HCT116 (cell line): Measurements from ENCODE around the gene GNAO1. TPM values are rescaled to one million over a fixed set of nuclear protein-coding genes. Genes with fewer than 3 reads are reported as not detected.

Experiments
- ATAC-seq: fragments of 200-7000 bp; cut with Tn5 transposase; 2 replicates; pipeline ENCODE4 v1.9.1; 2020; ENCODE audit warnings: mild to moderate bottlenecking, moderate library complexity
- BruUV-seq: library from RNA; stranded (reverse); fragments of 400-500 nt; replicated peaks from 2 replicates; lab custom pipeline; 2021; lab: Mats Ljungman, UMichigan
- CTCF ChIA-PET: fragments of 300-600 bp; sonication (Branson Sonifier 250); formaldehyde crosslinking; loops from one replicate; lab custom pipeline; 2021; ENCODE audit warnings: antibody characterized with exemption; lab: Charles Lee
- POLR2A ChIA-PET: fragments of 300-600, 350-600 bp; sonication (Branson Sonifier 250); formaldehyde crosslinking; loops from one replicate; lab custom pipeline; 2021; ENCODE audit warnings: antibody characterized with exemption; lab: Charles Lee
- RAD21 ChIA-PET, 2 experiments: fragments of 300-600 bp; sonication (Branson Sonifier 250); formaldehyde crosslinking; loops; one replicate each; lab custom pipeline; 2023; ENCODE audit warnings: low total read pairs in 2 of 2; ENCODE audit not compliant: uncharacterized antibody in 2 of 2, unreplicated experiment in 2 of 2, low non-redundant PET in 1 of 2; lab: Charles Lee
- DNase-seq: peaks from one replicate; pipeline ENCODE4 v3.0.0-alpha.2; 2010; ENCODE audit warnings: low read depth, low spot score
- H2AFZ ChIP-seq: fragments of 200-600 bp; shearing (Covaris generic), sonication (generic); 2 replicates; pipeline ENCODE4 v1.6.1; 2017; ENCODE audit warnings: low read depth, mixed run types, mixed read lengths, antibody characterized with exemption, low read length; ENCODE audit not compliant: poor library complexity, severe bottlenecking
- H3K27ac ChIP-seq: 2 replicates; pipeline ENCODE4 v1.5.1; 2012; ENCODE audit warnings: low read depth, low read length
- H3K27me3 ChIP-seq: fragments of 200-600 bp; sonication (generic); 2 replicates; pipeline ENCODE4 v1.6.1; 2016; ENCODE audit warnings: mixed run types, low read length, mixed read lengths; ENCODE audit not compliant: insufficient read depth
- H3K36me3 ChIP-seq, 2 experiments: fragments of 200-500 bp in 1 of 2; fragments of 200-600 bp in 1 of 2; sonication (Bioruptor generic) in 1 of 2; sonication (generic) in 1 of 2; 2 replicates each; pipeline versions ENCODE4 v1.5.1 to v1.6.1; 2014 to 2016; ENCODE audit warnings: low read length in 2 of 2, inconsistent platforms in 1 of 2, mixed read lengths in 1 of 2, mixed run types in 1 of 2; ENCODE audit not compliant: insufficient read depth in 2 of 2, control insufficient read depth in 1 of 2
- H3K4me1 ChIP-seq, 2 experiments: fragments of 200-600 bp in 1 of 2; sonication (generic) in 1 of 2; 2 replicates each; pipeline versions ENCODE4 v1.5.1 to v1.6.1; 2012 to 2017; ENCODE audit warnings: low read length in 2 of 2, inconsistent platforms in 1 of 2, mild to moderate bottlenecking in 1 of 2, mixed read lengths in 1 of 2, mixed run types in 1 of 2, moderate library complexity in 1 of 2; ENCODE audit not compliant: insufficient read depth in 2 of 2, control insufficient read depth in 1 of 2
- H3K4me2 ChIP-seq: fragments of 200-600 bp; sonication (generic); 2 replicates; pipeline ENCODE4 v1.6.1; 2017; ENCODE audit warnings: mixed run types, low read length, mixed read lengths
- H3K4me3 ChIP-seq, 2 experiments: fragments of 200-600 bp in 1 of 2; sonication (generic) in 1 of 2; replicated peaks in 1 of 2; 2 replicates each; pipeline ENCODE4 v1.5.1; 2011 to 2016; ENCODE audit warnings: low read length in 2 of 2, control low read depth in 1 of 2, low read depth in 1 of 2, mild to moderate bottlenecking in 1 of 2, mixed read lengths in 1 of 2, mixed run types in 1 of 2
- H3K79me2 ChIP-seq: fragments of 200-600 bp; sonication (generic); 2 replicates; pipeline ENCODE4 v1.6.1; 2017; ENCODE audit warnings: mild to moderate bottlenecking, mixed run types, low read length, moderate library complexity, mixed read lengths; ENCODE audit not compliant: insufficient read depth
- H3K9ac ChIP-seq: fragments of 200-600 bp; sonication (generic); 2 replicates; pipeline ENCODE4 v1.6.1; 2016; ENCODE audit warnings: low read length, mixed read lengths
- H3K9me2 ChIP-seq: fragments of 200-600 bp; sonication (generic), shearing (Covaris generic); 2 replicates; pipeline ENCODE4 v1.6.1; 2017; ENCODE audit warnings: mixed run types, mild to moderate bottlenecking, moderate library complexity; ENCODE audit not compliant: insufficient read depth
- H3K9me3 ChIP-seq, 2 experiments: fragments of 200-500 bp in 1 of 2; fragments of 200-600 bp in 1 of 2; sonication (Bioruptor generic) in 1 of 2; sonication (generic) in 1 of 2; 2 replicates each; pipeline ENCODE4 v1.6.1; 2014 to 2017; ENCODE audit warnings: low read length in 2 of 2, mixed read lengths in 2 of 2, inconsistent platforms in 1 of 2, low read depth in 1 of 2, mild to moderate bottlenecking in 1 of 2, mixed run types in 1 of 2, moderate library complexity in 1 of 2; ENCODE audit not compliant: control insufficient read depth in 1 of 2, insufficient read depth in 1 of 2
- H4K20me1 ChIP-seq: fragments of 200-600 bp; sonication (generic), shearing (Covaris generic); 2 replicates; pipeline ENCODE4 v1.6.1; 2017; ENCODE audit warnings: mixed run types, mild to moderate bottlenecking, moderate library complexity; ENCODE audit not compliant: insufficient read depth
- CBX3 ChIP-seq: IDR thresholded peaks from 2 replicates; pipeline ENCODE4 v1.6.1; 2012; ENCODE audit warnings: low read depth
- CEBPB ChIP-seq: IDR thresholded peaks from 2 replicates; pipeline ENCODE4 v1.6.1; 2012; ENCODE audit warnings: low read depth
- EGR1 ChIP-seq: IDR thresholded peaks from 2 replicates; pipeline ENCODE4 v1.6.1; 2012; ENCODE audit warnings: low read depth
- EZH2 ChIP-seq: fragments of 200-600 bp; sonication (generic); IDR thresholded peaks from 2 replicates; pipeline ENCODE4 v1.6.1; 2017; ENCODE audit warnings: antibody characterized with exemption, mixed run types
- EZH2phosphoT487 ChIP-seq: fragments of 200-600 bp; IDR thresholded peaks from 2 replicates; pipeline ENCODE4 v1.6.1; 2018; ENCODE audit warnings: antibody characterized with exemption, borderline replicate concordance
- JUND ChIP-seq: IDR thresholded peaks from 2 replicates; pipeline ENCODE4 v1.6.1; 2012
- MAX ChIP-seq: IDR thresholded peaks from 2 replicates; pipeline ENCODE4 v1.6.1; 2012
- POLR2AphosphoS5 ChIP-seq: IDR thresholded peaks from 2 replicates; pipeline ENCODE4 v1.6.1; 2011; ENCODE audit warnings: mild to moderate bottlenecking, low read depth, low read length, moderate library complexity
- SIN3A ChIP-seq: IDR thresholded peaks from 2 replicates; pipeline ENCODE4 v1.6.1; 2012; ENCODE audit warnings: low read depth
- SP1 ChIP-seq: IDR thresholded peaks from 2 replicates; pipeline ENCODE4 v1.6.1; 2012; ENCODE audit warnings: low read depth
- SRF ChIP-seq: IDR thresholded peaks from 2 replicates; pipeline ENCODE4 v1.6.1; 2012; ENCODE audit warnings: low read depth
- TCF7L2 ChIP-seq: IDR thresholded peaks from 2 replicates; pipeline ENCODE4 v1.7.0; 2011; ENCODE audit warnings: borderline replicate concordance, inconsistent platforms; ENCODE audit not compliant: insufficient read depth, insufficient read length; ENCODE audit errors: extremely low read depth
- ZNF274 ChIP-seq: fragments of 200-500 bp; sonication (Bioruptor generic); IDR thresholded peaks from 2 replicates; pipeline ENCODE4 v1.6.1; 2014; ENCODE audit warnings: mild to moderate bottlenecking, low read depth, low read length, inconsistent platforms
- intact Hi-C: fragments of 100-400 bp; cut with micrococcal nuclease; formaldehyde crosslinking; loops from 2 replicates; pipeline ENCODE4 v1.10.0; 2022
- total RNA-seq: library from RNA; stranded (reverse); gene quantifications from one replicate; pipeline ENCODE4 v1.2.1, GENCODE V29; 2021; ENCODE audit not compliant: unreplicated experiment
- TF ChIP-seq, protein P1 (sequence below): IDR thresholded peaks from 2 replicates; pipeline ENCODE4 v1.6.1; 2012

GNAO1 gene
- total RNA-seq, 1 experiment from 2014 or later, result 0.12 TPM

DNA sequence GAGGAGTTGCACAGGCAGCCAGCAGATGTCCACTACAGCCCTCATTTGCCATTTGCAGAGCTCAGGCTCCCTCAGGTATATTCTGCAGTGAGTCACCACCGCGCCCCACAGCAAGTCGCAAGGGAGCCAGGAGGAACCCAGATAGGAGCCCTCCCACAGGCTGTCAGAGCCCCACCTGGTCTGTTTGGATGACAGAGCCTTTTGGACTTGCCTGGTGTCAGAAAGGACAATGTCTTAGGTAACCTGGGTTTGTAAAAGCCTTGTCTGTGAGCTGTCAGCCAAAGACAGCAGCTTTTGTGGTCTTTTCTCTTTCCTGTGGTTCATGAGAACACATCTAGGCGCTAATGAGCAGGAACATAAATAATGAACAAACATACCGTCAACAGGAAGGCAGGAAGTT, 70.9 kb downstream of the GNAO1 start:
- H3K4me2 ChIP-seq, result no peak overlapping the region
- no peaks in the 10 kb centered on the region for H3K4me1 ChIP-seq
- TF ChIP-seq EGR1 (no peak), CEBPB (no peak), TCF7L2 (no peak), ZNF274 (no peak), MAX (no peak), SIN3A (no peak), EZH2phosphoT487 (no peak), EZH2 (no peak), JUND (no peak), POLR2AphosphoS5 (no peak), SP1 (no peak), CBX3 (no peak), SRF (no peak)
- TF ChIP-seq, protein P1, sequence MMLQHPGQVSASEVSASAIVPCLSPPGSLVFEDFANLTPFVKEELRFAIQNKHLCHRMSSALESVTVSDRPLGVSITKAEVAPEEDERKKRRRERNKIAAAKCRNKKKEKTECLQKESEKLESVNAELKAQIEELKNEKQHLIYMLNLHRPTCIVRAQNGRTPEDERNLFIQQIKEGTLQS, result no peak
- TF ChIP-seq, all 23 proteins: peak for 0
- ChIA-PET POLR2A (no interaction called here), RAD21 (no interaction called here), CTCF (no interaction called here)
- ATAC-seq, result peak; percentile 46
- H3K4me3 ChIP-seq, result no peak overlapping the region
- H3K79me2 ChIP-seq, result no peaks in the 10 kb centered on the region
- no peak for DNase-seq
- H3K27ac ChIP-seq, result no peak overlapping the region
- H4K20me1 ChIP-seq, result no peaks in the 10 kb centered on the region
- no peaks in the 10 kb centered on the region for H3K36me3 ChIP-seq
- no peaks in the 10 kb centered on the region for H3K9me2 ChIP-seq
- H2AFZ ChIP-seq, result no peak overlapping the region
- H3K27me3 ChIP-seq, result peaks cover 21% of the 10 kb centered on the region
- H3K9ac ChIP-seq, result no peak overlapping the region
- no TSS peak for BruUV-seq
- intact Hi-C loops, result no loop called here
- H3K9me3 ChIP-seq, result no peaks in the 10 kb centered on the region
